CD4-positive, alpha-beta T cell treated with Interleukin-12 subunit alpha and Interleukin-12 subunit beta, for 1 hour (primary cell): Measurements from ENCODE around the gene TKTL2.

ENCODE experiments used
- DNase-seq: peaks from one replicate; pipeline ENCODE4 v3.0.0-alpha.2; 2020

The TKTL2 gene

DNA sequence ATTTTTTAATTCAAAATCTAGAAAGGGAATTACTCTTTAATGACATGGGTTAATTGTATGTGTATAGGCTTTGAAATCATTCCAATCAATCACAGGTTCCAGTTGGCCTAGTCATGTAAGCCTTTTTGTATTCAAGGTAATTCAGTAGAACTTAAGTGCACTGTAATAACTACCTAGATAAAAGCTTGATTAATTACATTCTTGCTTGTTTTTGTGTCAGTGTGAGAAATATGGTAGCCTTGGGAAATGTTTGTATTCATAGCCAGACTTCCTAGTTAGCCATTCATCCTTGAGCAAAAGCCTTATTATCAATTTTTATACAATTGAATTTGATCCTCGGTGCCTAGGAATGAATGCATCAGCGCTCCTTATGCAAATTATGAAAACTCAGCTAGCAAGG lies 33.5 kb downstream of the TKTL2 start:
- no peak for DNase-seq
